OCI-LY1 (cell line): ENCODE results near the gene AMBRA1.

Source experiments
- EZH2 ChIP-seq: fragments of 200-600 bp; sonication (generic), shearing (Covaris generic); IDR thresholded peaks from 2 replicates; pipeline ENCODE4 v1.8.0; 2017; ENCODE audit warnings: borderline replicate concordance, mixed run types, mild to moderate bottlenecking, antibody characterized with exemption, low read length, moderate library complexity, mixed read lengths
- TF ChIP-seq, protein P1 (sequence below): fragments of 200-600 bp; sonication (generic), shearing (Covaris generic); IDR thresholded peaks from 2 replicates; pipeline ENCODE4 v1.5.1; 2017; ENCODE audit warnings: mild to moderate bottlenecking, antibody characterized with exemption, low read length, moderate library complexity, mixed read lengths

DNA sequence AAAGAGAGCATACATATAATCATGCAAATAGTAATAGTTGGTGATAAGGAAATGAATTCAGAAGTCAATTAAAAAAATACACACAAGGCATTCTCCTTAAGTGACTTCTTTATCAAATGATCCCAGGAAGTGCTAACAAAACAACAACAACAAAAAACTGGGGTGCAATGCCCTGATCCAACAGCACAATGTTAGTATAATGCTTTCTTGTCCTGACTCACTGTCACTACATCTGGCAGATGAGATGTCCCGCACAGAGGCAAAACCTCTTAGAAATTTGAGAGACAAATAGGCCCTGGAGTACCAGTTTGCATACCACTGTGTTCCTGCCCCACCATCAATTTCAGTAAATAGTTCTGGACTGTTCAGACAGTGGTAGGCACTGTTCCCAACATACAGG, 11.0 kb upstream of the AMBRA1 start:
- TF ChIP-seq, protein P1, sequence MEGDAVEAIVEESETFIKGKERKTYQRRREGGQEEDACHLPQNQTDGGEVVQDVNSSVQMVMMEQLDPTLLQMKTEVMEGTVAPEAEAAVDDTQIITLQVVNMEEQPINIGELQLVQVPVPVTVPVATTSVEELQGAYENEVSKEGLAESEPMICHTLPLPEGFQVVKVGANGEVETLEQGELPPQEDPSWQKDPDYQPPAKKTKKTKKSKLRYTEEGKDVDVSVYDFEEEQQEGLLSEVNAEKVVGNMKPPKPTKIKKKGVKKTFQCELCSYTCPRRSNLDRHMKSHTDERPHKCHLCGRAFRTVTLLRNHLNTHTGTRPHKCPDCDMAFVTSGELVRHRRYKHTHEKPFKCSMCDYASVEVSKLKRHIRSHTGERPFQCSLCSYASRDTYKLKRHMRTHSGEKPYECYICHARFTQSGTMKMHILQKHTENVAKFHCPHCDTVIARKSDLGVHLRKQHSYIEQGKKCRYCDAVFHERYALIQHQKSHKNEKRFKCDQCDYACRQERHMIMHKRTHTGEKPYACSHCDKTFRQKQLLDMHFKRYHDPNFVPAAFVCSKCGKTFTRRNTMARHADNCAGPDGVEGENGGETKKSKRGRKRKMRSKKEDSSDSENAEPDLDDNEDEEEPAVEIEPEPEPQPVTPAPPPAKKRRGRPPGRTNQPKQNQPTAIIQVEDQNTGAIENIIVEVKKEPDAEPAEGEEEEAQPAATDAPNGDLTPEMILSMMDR, result no peak
- TF ChIP-seq EZH2, result no peak
